ENCODE results near the gene ARSG.

- TF ChIP-seq KDM5A (IDR thresholded peaks at IDR 0.05), result no peak
- no peak for TF ChIP-seq HDAC2 (IDR thresholded peaks at IDR 0.05)
- no peak for TF ChIP-seq POLR2A (IDR thresholded peaks at IDR 0.05; ENCODE audit: low read length)
- TF ChIP-seq CTCF (IDR thresholded peaks at IDR 0.05), result no peak
- TF ChIP-seq CBX8 (IDR thresholded peaks at IDR 0.05), result no peak
- no peak for TF ChIP-seq BHLHE40 (IDR thresholded peaks at IDR 0.05; ENCODE audit: low read depth, low read length)
- no peak for TF ChIP-seq RAD21 (conservative IDR thresholded peaks at IDR 0.05 in 1 of 2, IDR thresholded peaks at IDR 0.05 in 1 of 2)
- TF ChIP-seq REST (IDR thresholded peaks at IDR 0.05), result no peak
Measured at GRCh38 chr17:68446626-68447041, 155.3 kb downstream of the ARSG start.
